ENCODE measurements around the gene KIF26A. TPM values are rescaled to one million over a fixed set of nuclear protein-coding genes. Genes with fewer than 3 reads are reported as not detected.

KIF26A gene
- total RNA-seq, 1 donor from 2014 or later: 4.4 TPM

- H3K27ac ChIP-seq: no peak overlapping the region
- no peak for ATAC-seq
- H3K4me1 ChIP-seq: peaks cover 16% of the 10 kb centered on the region
- no peaks in the 10 kb centered on the region for H3K36me3 ChIP-seq
- TF ChIP-seq CTCF (IDR thresholded peaks at IDR 0.05): no peak
- no peak for DNase-seq
- intact Hi-C loops (cut with DNase I): no loop called here
- H3K4me3 ChIP-seq: no peak overlapping the region
- H3K9me3 ChIP-seq: no peaks in the 10 kb centered on the region
- H3K27me3 ChIP-seq (ENCODE audit: low read depth): peaks cover 5% of the 10 kb centered on the region
Measured at GRCh38 chr14:104181761-104182530, 43.6 kb downstream of the KIF26A start.

- Histone ChIP-seq H3K9me3 (no peaks in the 10 kb centered on the region), H3K4me3 (no peak overlapping the region), H3K36me3 (no peaks in the 10 kb centered on the region), H3K27me3 (ENCODE audit: low read depth) (peaks cover 10% of the 10 kb centered on the region), H3K4me1 (peaks cover 16% of the 10 kb centered on the region), H3K27ac (no peak overlapping the region)
- no peak for DNase-seq
- intact Hi-C loops (cut with DNase I): no loop called here
- no peak for TF ChIP-seq CTCF (IDR thresholded peaks at IDR 0.05)
- no peak for ATAC-seq
Measured at GRCh38 chr14:104182857-104183425, 44.6 kb downstream of the KIF26A start.

GRCh38 chr14:104183796-104184195, 45.4 kb downstream of the KIF26A start:
- DNase-seq (no peak), ATAC-seq (no peak)
- H3K4me3 ChIP-seq: no peak overlapping the region
- intact Hi-C loops (cut with DNase I): no loop called here
- H3K27ac ChIP-seq: no peak overlapping the region
- H3K4me1 ChIP-seq: peaks cover 12% of the 10 kb centered on the region
- no peaks in the 10 kb centered on the region for H3K36me3 ChIP-seq
- no peak for TF ChIP-seq CTCF (IDR thresholded peaks at IDR 0.05)
- H3K9me3 ChIP-seq: no peaks in the 10 kb centered on the region
- peaks cover 10% of the 10 kb centered on the region for H3K27me3 ChIP-seq (ENCODE audit: low read depth)

GRCh38 chr14:104184506-104184905, 46.1 kb downstream of the KIF26A start:
- Histone ChIP-seq H3K4me1 (peaks cover 9% of the 10 kb centered on the region), H3K36me3 (no peaks in the 10 kb centered on the region), H3K27me3 (ENCODE audit: low read depth) (peaks cover 6% of the 10 kb centered on the region), H3K27ac (peak overlapping the region; percentile 63), H3K4me3 (no peak overlapping the region), H3K9me3 (no peaks in the 10 kb centered on the region)
- TF ChIP-seq CTCF (IDR thresholded peaks at IDR 0.05): no peak
- intact Hi-C loops (cut with DNase I): no loop called here
- ATAC-seq (no peak), DNase-seq (no peak)

- Histone ChIP-seq H3K36me3 (no peaks in the 10 kb centered on the region), H3K9me3 (no peaks in the 10 kb centered on the region), H3K4me1 (peaks cover 9% of the 10 kb centered on the region), H3K4me3 (no peak overlapping the region), H3K27me3 (ENCODE audit: low read depth) (peaks cover 6% of the 10 kb centered on the region), H3K27ac (peak overlapping the region; percentile 63)
- DNase-seq: no peak
- no peak for TF ChIP-seq CTCF (IDR thresholded peaks at IDR 0.05)
- no peak for ATAC-seq
- intact Hi-C loops (cut with DNase I): no loop called here
Measured at GRCh38 chr14:104184911-104185499, 46.6 kb downstream of the KIF26A start.

Measured in lower lobe of right lung (tissue), 2 donors.